ENCODE results near the gene PDIK1L. TPM values are rescaled to one million over a fixed set of nuclear protein-coding genes. Genes with fewer than 3 reads are reported as not detected.
"Not testable (repeated sequence)": the region's sequence is repeated elsewhere in the genome, so short reads cannot be mapped to it uniquely, and the experiment has no call there.

Gene PDIK1L
- total and polyA plus RNA-seq, 7 donors, result 1.4 to 7.0 (median 4.7) TPM

DNA sequence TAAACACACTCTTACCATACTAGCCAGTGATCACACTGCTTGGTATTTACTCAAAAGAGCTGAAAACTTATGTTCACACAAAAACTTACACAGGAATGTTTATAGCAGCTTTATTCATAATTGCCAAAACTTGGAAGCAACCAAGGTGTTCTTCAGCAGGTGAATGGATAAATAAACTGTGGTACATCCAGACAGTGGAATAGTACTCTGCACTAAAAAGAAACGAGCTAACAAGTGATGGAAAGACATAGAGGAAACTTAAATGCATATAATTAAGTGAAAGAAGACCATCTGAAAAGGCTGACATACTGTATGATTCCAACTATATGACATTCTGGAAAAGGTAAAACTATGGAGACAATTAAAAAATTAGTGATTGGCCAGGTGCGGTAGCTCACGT lies 20.7 kb upstream of the PDIK1L start:
- intact Hi-C loops (cut with DNase I), result loop anchor here in 1 of 2 donors (5.0 kb wide), 1 partner anchor 54 kb away; no protein-coding TSS in a partner anchor
- Histone ChIP-seq H3K27ac (no peak overlapping the region), H3K4me1 (peaks cover 29% of the 10 kb centered on the region), H3K9me3 (no peaks in the 10 kb centered on the region), H3K4me3 (no peak overlapping the region), H3K27me3 (ENCODE audit: insufficient read depth in 3 of 3, low read length in 2 of 3) (no peaks in the 10 kb centered on the region), H3K36me3 (ENCODE audit: insufficient read depth in 1 of 2, low read depth in 1 of 2) (no peaks in the 10 kb centered on the region)
- TF ChIP-seq, protein P1, sequence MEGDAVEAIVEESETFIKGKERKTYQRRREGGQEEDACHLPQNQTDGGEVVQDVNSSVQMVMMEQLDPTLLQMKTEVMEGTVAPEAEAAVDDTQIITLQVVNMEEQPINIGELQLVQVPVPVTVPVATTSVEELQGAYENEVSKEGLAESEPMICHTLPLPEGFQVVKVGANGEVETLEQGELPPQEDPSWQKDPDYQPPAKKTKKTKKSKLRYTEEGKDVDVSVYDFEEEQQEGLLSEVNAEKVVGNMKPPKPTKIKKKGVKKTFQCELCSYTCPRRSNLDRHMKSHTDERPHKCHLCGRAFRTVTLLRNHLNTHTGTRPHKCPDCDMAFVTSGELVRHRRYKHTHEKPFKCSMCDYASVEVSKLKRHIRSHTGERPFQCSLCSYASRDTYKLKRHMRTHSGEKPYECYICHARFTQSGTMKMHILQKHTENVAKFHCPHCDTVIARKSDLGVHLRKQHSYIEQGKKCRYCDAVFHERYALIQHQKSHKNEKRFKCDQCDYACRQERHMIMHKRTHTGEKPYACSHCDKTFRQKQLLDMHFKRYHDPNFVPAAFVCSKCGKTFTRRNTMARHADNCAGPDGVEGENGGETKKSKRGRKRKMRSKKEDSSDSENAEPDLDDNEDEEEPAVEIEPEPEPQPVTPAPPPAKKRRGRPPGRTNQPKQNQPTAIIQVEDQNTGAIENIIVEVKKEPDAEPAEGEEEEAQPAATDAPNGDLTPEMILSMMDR (IDR thresholded peaks at IDR 0.05), result no peak
- ATAC-seq (no peak), DNase-seq (no peak)
- 85 to 87% (median 87%) methylated on average over 3 of the region's 3 CpGs for WGBS, 3 donors

DNA sequence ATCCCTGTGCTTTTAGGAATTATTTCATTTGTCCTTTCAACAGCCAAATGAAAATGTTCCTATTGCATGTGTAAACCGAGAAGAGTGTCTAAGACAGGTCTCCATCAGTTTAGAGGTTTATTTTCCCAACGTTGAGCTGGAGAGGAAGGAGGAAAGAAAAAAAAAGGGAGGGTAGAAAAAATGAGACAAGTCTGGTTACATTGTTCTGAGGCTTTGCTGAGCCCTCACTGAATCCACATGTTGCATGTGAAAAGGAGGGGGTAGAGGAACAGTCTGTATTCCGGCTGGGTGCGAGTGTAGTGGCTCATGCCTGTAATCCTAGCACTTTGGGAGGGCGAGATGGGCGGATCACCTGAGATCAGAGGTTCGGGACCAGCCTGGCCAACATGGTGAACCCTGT lies 19.2 kb upstream of the PDIK1L start:
- Histone ChIP-seq H3K36me3 (ENCODE audit: insufficient read depth in 1 of 2, low read depth in 1 of 2) (no peaks in the 10 kb centered on the region), H3K9me3 (no peaks in the 10 kb centered on the region), H3K4me3 (no peak overlapping the region), H3K27ac (no peak overlapping the region), H3K4me1 (peaks cover 19% of the 10 kb centered on the region), H3K27me3 (ENCODE audit: insufficient read depth in 3 of 3, low read length in 2 of 3) (no peaks in the 10 kb centered on the region)
- intact Hi-C loops (cut with DNase I), result loop anchor here in 1 of 2 donors (5.0 kb wide), 1 partner anchor 55 kb away; no protein-coding TSS in a partner anchor
- DNase-seq (no peak), ATAC-seq (no peak)
- 48 to 62% (median 50%) methylated on average over 7 of the region's 7 CpGs for WGBS, 3 donors
- TF ChIP-seq, protein P1 (IDR thresholded peaks at IDR 0.05), result no peak

DNA sequence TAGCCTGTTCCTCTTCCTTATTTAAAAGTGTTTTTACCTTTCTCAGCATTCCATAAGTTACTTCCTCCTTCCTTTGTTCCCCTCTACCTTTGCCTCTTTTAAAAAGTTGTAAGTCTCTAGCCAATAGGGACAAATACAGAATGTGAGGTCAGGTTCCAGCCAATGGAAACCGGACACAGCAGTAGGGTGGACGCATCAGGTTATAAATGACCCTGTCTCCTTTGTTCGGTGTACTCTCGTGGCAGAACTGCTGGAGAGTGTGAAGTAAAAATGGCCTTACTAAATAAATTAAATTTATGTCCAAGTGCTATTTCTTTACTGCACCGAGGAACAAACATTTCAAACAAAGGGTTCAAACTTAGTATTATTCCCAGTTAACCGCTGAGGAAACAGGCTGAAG lies 18.1 kb upstream of the PDIK1L start:
- H3K27me3 ChIP-seq (ENCODE audit: insufficient read depth in 3 of 3, low read length in 2 of 3); H3K36me3 ChIP-seq (ENCODE audit: insufficient read depth in 1 of 2, low read depth in 1 of 2); H3K4me3 ChIP-seq; H3K9me3 ChIP-seq; DNase-seq: not testable (repeated sequence)
- intact Hi-C loops (cut with DNase I), result loop anchor here in 1 of 2 donors (5.0 kb wide), 1 partner anchor 56 kb away; no protein-coding TSS in a partner anchor
- WGBS, 3 donors, result 18 to 21% (median 19%) methylated on average over 6 of the region's 6 CpGs
- Histone ChIP-seq H3K4me1 (peaks cover 19% of the 10 kb centered on the region), H3K27ac (peak overlapping the region; percentile 76)
- peak in 2 of 4 donors; percentile 30 to 45 for ATAC-seq

DNA sequence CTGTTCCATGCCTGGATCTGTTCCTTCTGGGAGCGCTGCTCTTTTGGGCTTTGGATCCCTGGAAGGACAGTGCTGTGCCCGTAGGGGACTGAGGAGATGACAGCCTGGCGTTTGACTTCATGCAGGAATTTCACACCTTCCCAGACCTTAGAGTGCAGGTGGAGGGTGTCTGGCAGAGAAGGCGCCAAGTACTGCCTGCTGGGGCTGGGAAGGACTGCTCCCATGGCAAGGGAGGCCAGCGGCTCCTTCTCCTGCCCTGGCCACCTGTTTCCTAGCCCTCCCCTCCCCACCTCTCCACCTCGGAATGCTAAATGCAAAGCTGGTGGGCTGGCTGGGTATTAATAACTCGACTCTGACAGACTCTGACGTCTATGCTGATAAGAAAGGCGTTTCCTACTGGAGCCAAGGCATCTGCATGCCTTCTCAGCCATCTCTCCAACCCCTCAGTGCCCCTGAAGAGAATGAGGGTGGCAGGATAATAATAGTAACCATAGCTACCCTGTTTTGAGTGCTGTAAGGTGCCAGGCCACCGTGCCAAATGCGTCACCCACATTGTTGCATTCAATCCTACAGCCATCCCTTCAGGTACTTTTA lies 17.5 kb upstream of the PDIK1L start:
- DNase-seq (peak in 1 of 2 donors; percentile 22), ATAC-seq (peak; percentile 72 to 85 (median 78))
- H3K4me1 ChIP-seq, result peaks cover 19% of the 10 kb centered on the region
- H3K27ac ChIP-seq, result peak overlapping the region; percentile 76
- no peaks in the 10 kb centered on the region for H3K27me3 ChIP-seq (ENCODE audit: insufficient read depth in 3 of 3, low read length in 2 of 3)
- H3K36me3 ChIP-seq (ENCODE audit: insufficient read depth in 1 of 2, low read depth in 1 of 2), result no peaks in the 10 kb centered on the region
- peak overlapping the region; percentile 26 for H3K4me3 ChIP-seq
- intact Hi-C loops (cut with DNase I), result loop anchor here in 1 of 2 donors (5.0 kb wide), 1 partner anchor 57 kb away; no protein-coding TSS in a partner anchor
- TF ChIP-seq, protein P1 (IDR thresholded peaks at IDR 0.05), result no peak
- H3K9me3 ChIP-seq, result no peaks in the 10 kb centered on the region
- WGBS, 3 donors, result 7 to 10% (median 7%) methylated on average over 11 of the region's 11 CpGs

DNA sequence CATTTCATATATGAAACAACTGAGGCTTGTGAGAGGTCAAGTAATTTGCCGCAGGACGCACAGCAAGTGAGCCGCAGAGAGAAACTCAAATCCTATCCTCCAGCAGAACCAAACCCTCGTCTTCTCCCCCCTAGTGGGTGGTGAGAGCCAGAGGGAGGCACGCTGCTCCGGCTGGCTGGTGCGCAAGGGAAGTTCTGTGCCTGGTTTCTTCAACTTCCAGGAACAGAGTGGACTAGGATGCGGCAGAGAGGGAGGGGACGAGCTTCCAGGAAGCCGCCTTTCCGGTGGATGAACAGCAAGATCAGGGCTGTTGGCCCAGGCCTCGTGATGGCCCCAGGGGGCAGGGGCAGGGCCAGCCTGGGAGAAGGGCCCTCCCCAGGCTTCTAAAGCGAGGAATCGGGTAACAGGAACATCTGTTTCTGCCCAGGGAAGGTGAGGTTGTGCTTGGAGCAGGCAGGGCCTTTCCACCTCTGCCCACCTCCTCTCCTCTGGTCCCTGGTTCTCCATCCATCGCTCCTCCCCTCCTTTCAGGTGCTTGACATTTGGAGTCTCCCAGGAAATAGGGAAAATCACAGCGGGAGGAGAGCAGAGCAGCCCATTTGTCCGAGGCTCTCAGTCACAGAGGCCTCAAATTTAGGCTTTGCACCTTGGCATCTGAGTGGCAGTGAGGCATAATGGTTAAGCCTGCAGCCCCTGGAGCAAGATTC lies 16.8 kb upstream of the PDIK1L start:
- H3K27me3 ChIP-seq (ENCODE audit: insufficient read depth in 3 of 3, low read length in 2 of 3), result no peaks in the 10 kb centered on the region
- no peaks in the 10 kb centered on the region for H3K9me3 ChIP-seq
- peak; percentile 76 to 86 (median 81) for ATAC-seq
- WGBS, 3 donors, result 12 to 19% (median 15%) methylated on average over 17 of the region's 17 CpGs
- H3K36me3 ChIP-seq (ENCODE audit: insufficient read depth in 1 of 2, low read depth in 1 of 2), result no peaks in the 10 kb centered on the region
- intact Hi-C loops (cut with DNase I), result loop anchor here (5.0 kb wide), 1 partner anchor 58 kb away; no protein-coding TSS in a partner anchor
- H3K4me1 ChIP-seq, result peaks cover 19% of the 10 kb centered on the region
- H3K4me3 ChIP-seq, result peak overlapping the region; percentile 26
- peak; percentile 58 to 81 for DNase-seq
- peak overlapping the region; percentile 76 for H3K27ac ChIP-seq
- TF ChIP-seq, protein P1 (IDR thresholded peaks at IDR 0.05), result peak; percentile 20
